HepG2 (cell line): ENCODE results near the gene DPH6. TPM values are rescaled to one million over a fixed set of nuclear protein-coding genes. Genes with fewer than 3 reads are reported as not detected.

Experiments used
- ATAC-seq: fragments of 200-7000 bp; cut with Tn5 transposase; 3 replicates; pipeline ENCODE4 v1.9.1; 2020; ENCODE audit warnings: mild to moderate bottlenecking, moderate library complexity
- BruUV-seq: library from RNA; stranded (reverse); fragments of 400-500 nt; replicated peaks from 2 replicates; lab custom pipeline; 2021; lab: Mats Ljungman, UMichigan
- CTCF ChIA-PET: fragments of 300-600 bp; formaldehyde crosslinking; extraction: SDS; loops from one replicate; lab custom pipeline; 2021; ENCODE audit warnings: low total read pairs, inconsistent platforms, low intra/inter-chr PET ratio; lab: Yijun Ruan, JAX
- POLR2A ChIA-PET: fragments of 350-600 bp; sonication (Branson Sonifier 250); formaldehyde crosslinking; loops from one replicate; lab custom pipeline; 2020; ENCODE audit warnings: antibody characterized with exemption, inconsistent platforms; lab: Yijun Ruan, JAX
- DNase-seq: peaks from one replicate; pipeline ENCODE4 v3.0.0-alpha.2; 2015; ENCODE audit warnings: low spot score
- FAIRE-seq: peaks from 3 replicates; lab custom pipeline; 2011; peaks lifted over from hg19 to GRCh38; lab: Jason Lieb, UNC
- H2AFZ ChIP-seq: one replicate; pipeline ENCODE4 v1.6.1; 2011; ENCODE audit warnings: low read length, inconsistent platforms
- H3K27ac ChIP-seq: fragments of 300-600 bp; 3 replicates; pipeline ENCODE4 v1.8.0; 2011; ENCODE audit warnings: mixed run types, mild to moderate bottlenecking, mixed read lengths, low read length, inconsistent platforms; ENCODE audit not compliant: insufficient read depth; ENCODE audit errors: extremely low read length
- H3K27me3 ChIP-seq, 2 experiments: fragments of 200-600 bp in 1 of 2; 2 replicates in 1 of 2; 3 replicates in 1 of 2; pipeline versions ENCODE4 v1.6.0 to v1.8.0; 2011; ENCODE audit warnings: low read length in 2 of 2, mild to moderate bottlenecking in 2 of 2, moderate library complexity in 2 of 2, inconsistent platforms in 1 of 2; ENCODE audit not compliant: insufficient read depth in 2 of 2, control insufficient read depth in 1 of 2
- H3K36me3 ChIP-seq, 2 experiments: fragments of 200-600 bp in 1 of 2; replicated peaks in 1 of 2; 2 replicates in 1 of 2; 3 replicates in 1 of 2; pipeline versions ENCODE4 v1.5.1 to v1.8.0; 2011; ENCODE audit warnings: low read length in 2 of 2, inconsistent platforms in 1 of 2; ENCODE audit not compliant: insufficient read depth in 2 of 2, control insufficient read depth in 1 of 2
- H3K4me1 ChIP-seq: 2 replicates; pipeline ENCODE4 v1.5.1; 2012; ENCODE audit warnings: low read length, inconsistent platforms; ENCODE audit not compliant: insufficient read depth
- H3K4me2 ChIP-seq: 2 replicates; pipeline ENCODE4 v1.6.0; 2011; ENCODE audit warnings: low read depth, low read length, inconsistent platforms
- H3K4me3 ChIP-seq, 3 experiments: fragments of 200-600 bp in 1 of 3; sonication (generic), shearing (Covaris generic) in 1 of 3; replicated peaks in 1 of 3; 2 replicates each; pipeline ENCODE4 v1.5.1; 2011 to 2016; ENCODE audit warnings: low read length in 3 of 3, inconsistent platforms in 2 of 3, low read depth in 2 of 3, mild to moderate bottlenecking in 2 of 3, control low read depth in 1 of 3, mixed read lengths in 1 of 3; ENCODE audit not compliant: insufficient read depth in 1 of 3
- H3K79me2 ChIP-seq: one replicate; pipeline ENCODE4 v1.6.1; 2011; ENCODE audit warnings: low read length, inconsistent platforms; ENCODE audit not compliant: insufficient read depth
- H3K9ac ChIP-seq: 2 replicates; pipeline ENCODE4 v1.6.0; 2011; ENCODE audit warnings: mild to moderate bottlenecking, low read depth, low read length, inconsistent platforms; ENCODE audit not compliant: insufficient read depth
- H3K9me3 ChIP-seq: 2 replicates; pipeline ENCODE4 v1.5.1; 2012; ENCODE audit warnings: mild to moderate bottlenecking, low read length
- H4K20me1 ChIP-seq: 2 replicates; pipeline ENCODE4 v1.6.0; 2011; ENCODE audit warnings: inconsistent platforms, mild to moderate bottlenecking, low read length, moderate library complexity; ENCODE audit not compliant: insufficient read depth
- AKAP8 ChIP-seq: sonication (generic); formaldehyde crosslinking; IDR thresholded peaks from 2 replicates; pipeline ENCODE4 v1.5.1; 2020; ENCODE audit warnings: mild to moderate bottlenecking, missing genetic modification reagents
- ARNT ChIP-seq: fragments of 450-650 bp; IDR thresholded peaks from 2 replicates; pipeline ENCODE4 v1.6.1; 2017
- EEA1 ChIP-seq: sonication (generic); formaldehyde crosslinking; IDR thresholded peaks from 2 replicates; pipeline ENCODE4 v1.5.1; 2020; ENCODE audit warnings: mild to moderate bottlenecking, missing genetic modification reagents, borderline replicate concordance
- ESRRA ChIP-seq: sonication (generic); formaldehyde crosslinking; IDR thresholded peaks from 2 replicates; pipeline ENCODE4 v1.5.1; 2020; ENCODE audit warnings: mild to moderate bottlenecking, low read depth, missing genetic modification reagents
- GTF3A ChIP-seq: sonication (generic); formaldehyde crosslinking; conservative IDR thresholded peaks from 2 replicates; pipeline ENCODE4 v1.4.0; 2020; ENCODE audit warnings: mild to moderate bottlenecking, missing genetic modification reagents
- HDAC1 ChIP-seq: sonication (generic); formaldehyde crosslinking; IDR thresholded peaks from 2 replicates; pipeline ENCODE4 v1.5.1; 2020; ENCODE audit warnings: mild to moderate bottlenecking, missing genetic modification reagents
- KLF9 ChIP-seq: IDR thresholded peaks from 2 replicates; pipeline ENCODE4 v1.6.1; 2016; ENCODE audit warnings: low read depth
- MATR3 ChIP-seq: sonication (generic); formaldehyde crosslinking; IDR thresholded peaks from 2 replicates; pipeline ENCODE4 v1.4.0; 2020; ENCODE audit warnings: missing genetic modification reagents
- MYNN ChIP-seq: sonication (generic); formaldehyde crosslinking; IDR thresholded peaks from 2 replicates; pipeline ENCODE4 v1.4.0; 2020; ENCODE audit warnings: mild to moderate bottlenecking, low read depth, missing genetic modification reagents
- NFYC ChIP-seq: IDR thresholded peaks from 2 replicates; pipeline ENCODE4 v1.6.1; 2016; ENCODE audit warnings: missing genetic modification reagents, missing compliant biosample characterization
- NPAS2 ChIP-seq: sonication (generic); formaldehyde crosslinking; IDR thresholded peaks from 2 replicates; pipeline ENCODE4 v1.8.0; 2022; ENCODE audit warnings: mild to moderate bottlenecking, missing genetic modification reagents, borderline replicate concordance
- RAD51 ChIP-seq: fragments of 450-650 bp; IDR thresholded peaks from 2 replicates; pipeline ENCODE4 v1.6.1; 2016; ENCODE audit warnings: borderline replicate concordance
- SMARCE1 ChIP-seq: fragments of 450-650 bp; IDR thresholded peaks from 2 replicates; pipeline ENCODE4 v1.6.1; 2017; ENCODE audit warnings: borderline replicate concordance
- SRSF1 ChIP-seq: fragments of 200-400 bp; formaldehyde crosslinking; optimal IDR thresholded peaks from 2 replicates; pipeline ENCODE3; 2017; ENCODE audit warnings: mild to moderate bottlenecking, low read depth, low read length, moderate library complexity
- TARDBP ChIP-seq: sonication (generic); formaldehyde crosslinking; IDR thresholded peaks from 2 replicates; pipeline ENCODE4 v1.8.0; 2022; ENCODE audit warnings: mild to moderate bottlenecking, missing genetic modification reagents
- TOPORS ChIP-seq: sonication (generic); formaldehyde crosslinking; IDR thresholded peaks from 2 replicates; pipeline ENCODE4 v1.8.0; 2023; ENCODE audit warnings: mild to moderate bottlenecking, missing genetic modification reagents
- ZNF124 ChIP-seq: sonication (generic); formaldehyde crosslinking; IDR thresholded peaks from 2 replicates; pipeline ENCODE4 v1.4.0; 2020; ENCODE audit warnings: missing genetic modification reagents
- ZNF33B ChIP-seq: sonication (generic); formaldehyde crosslinking; IDR thresholded peaks from 2 replicates; pipeline ENCODE4 v1.5.1; 2020; ENCODE audit warnings: mild to moderate bottlenecking, missing genetic modification reagents
- ZNF616 ChIP-seq: sonication (generic); formaldehyde crosslinking; IDR thresholded peaks from 2 replicates; pipeline ENCODE4 v1.5.0; 2020; ENCODE audit warnings: low read depth, mild to moderate bottlenecking, missing genetic modification reagents
- ZSCAN21 ChIP-seq: sonication (generic); formaldehyde crosslinking; IDR thresholded peaks from 2 replicates; pipeline ENCODE4 v1.8.0; 2022; ENCODE audit warnings: mild to moderate bottlenecking, missing genetic modification reagents, moderate library complexity, borderline replicate concordance
- WGBS: methylation state at CpG from one replicate; pipeline ENCODE4 v1.1.6; 2017; ENCODE audit warnings: low lambda C conversion rate; 5-methylcytosine and 5-hydroxymethylcytosine counted together
- in situ Hi-C: cut with HindIII; loops from 2 replicates; pipeline ENCODE4 v1.10.0; 2017; ENCODE audit warnings: low pct_unique_long_range_greater_than_20kb; ENCODE audit not compliant: extremely low pct_ligation_motif_present
- intact Hi-C: fragments of 100-400 bp; cut with micrococcal nuclease; formaldehyde crosslinking; loops from one replicate; pipeline ENCODE4 v1.10.0; 2022; ENCODE audit not compliant: unreplicated experiment
- polyA plus RNA-seq, 8 experiments: library from polyadenylated mRNA; depleted of rRNA in 3 of 8; stranded (reverse) in 7 of 8; unstranded in 1 of 8; fragments of >200 nt; fragmentation: Illumina TruSeq in 4 of 8; extraction: Trizol in 4 of 8; gene quantifications; 2 replicates each; pipeline versions ENCODE4 v1.2.1 to v1.2.3, GENCODE V29; 2011 to 2016; ENCODE audit warnings: low read depth in 4 of 8, missing spikeins in 1 of 8, mixed read lengths in 1 of 8; ENCODE audit not compliant: insufficient read depth in 1 of 8
- total RNA-seq, 5 experiments: library from RNA; depleted of rRNA; stranded (reverse); fragments of >200 nt; fragmentation: Illumina TruSeq; extraction: Trizol; gene quantifications; 2 replicates each; pipeline ENCODE4 v1.2.3, GENCODE V29; 2016; ENCODE audit warnings: low read depth in 1 of 5
- TF ChIP-seq, protein P1 (sequence below): sonication (generic); formaldehyde crosslinking; IDR thresholded peaks from 2 replicates; pipeline ENCODE4 v1.5.1; 2020; ENCODE audit warnings: mild to moderate bottlenecking, missing genetic modification reagents, borderline replicate concordance
- TF ChIP-seq, protein P2 (sequence below): sonication (generic); formaldehyde crosslinking; IDR thresholded peaks from 2 replicates; pipeline ENCODE4 v1.5.0; 2020; ENCODE audit warnings: missing genetic modification reagents

Gene DPH6
- total and polyA plus RNA-seq, 2 of the 13 experiments (the other 11 are each of a cell fraction or from before 2014, with no cell fraction given) = 10.2 to 25.8 TPM

DNA sequence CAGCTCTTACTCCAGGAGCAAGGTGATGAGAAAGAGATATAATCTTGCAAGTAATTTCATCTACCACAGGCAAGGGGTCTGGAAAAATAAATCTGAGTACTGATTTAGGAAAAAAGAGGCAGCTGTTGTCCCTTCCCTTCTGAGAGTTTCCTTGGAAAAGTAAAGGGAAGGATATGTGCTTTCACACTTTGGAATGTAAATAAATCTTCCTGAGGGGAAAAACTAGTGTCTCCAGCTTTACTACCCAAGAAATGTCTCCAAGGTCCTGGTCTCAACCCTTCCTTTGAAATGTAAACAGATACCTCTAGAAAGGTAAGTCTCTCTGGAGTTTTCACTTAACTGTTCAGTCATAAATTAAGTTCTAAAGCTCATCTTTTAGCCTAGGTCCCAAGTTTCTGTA is 102.6 kb downstream of the DPH6 start:
- FAIRE-seq = no peak

DNA sequence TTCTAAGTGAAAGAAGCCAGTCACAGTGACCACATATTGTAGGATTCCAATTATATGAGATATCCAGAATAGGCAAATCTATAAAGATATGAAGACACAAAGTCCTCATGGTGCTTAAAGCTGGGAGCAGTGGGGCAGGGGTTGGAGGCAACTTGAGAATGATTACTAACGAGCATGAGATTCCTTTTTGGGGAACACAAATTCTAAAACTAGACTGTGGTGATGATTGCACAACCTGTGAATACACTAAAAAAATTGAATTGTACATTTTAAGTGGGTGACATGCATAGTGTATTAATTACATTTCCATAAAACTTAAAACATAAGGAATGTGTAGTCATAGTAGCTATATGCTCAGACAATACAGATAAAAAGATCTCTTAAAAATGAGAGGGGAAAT is 103.2 kb downstream of the DPH6 start:
- Histone ChIP-seq H3K4me1 (no peaks in the 10 kb centered on the region), H3K36me3 (no peaks in the 10 kb centered on the region), H3K4me3 (no peak overlapping the region), H2AFZ (no peak overlapping the region), H3K9me3 (no peaks in the 10 kb centered on the region), H3K27ac (no peak overlapping the region), H3K9ac (no peak overlapping the region), H3K27me3 (no peaks in the 10 kb centered on the region), H3K79me2 (no peaks in the 10 kb centered on the region), H4K20me1 (no peaks in the 10 kb centered on the region), H3K4me2 (no peak overlapping the region)
- DNase-seq (no peak), FAIRE-seq (no peak), ATAC-seq (no peak)
- WGBS = 96% methylated on average over 1 of the region's 1 CpG
- in situ Hi-C loops = no loop called here
- intact Hi-C loops = no loop called here
- CTCF ChIA-PET = interaction anchor here (3.5 kb wide), 1 partner anchor 364 kb away, joined by 28 read pairs; no protein-coding TSS in a partner anchor
- BruUV-seq = no TSS peak
- POLR2A ChIA-PET = no interaction called here
- no peak for TF ChIP-seq AKAP8 (CRISPR knock-in tag)
- no peak for TF ChIP-seq MYNN (CRISPR knock-in tag)
- no peak for TF ChIP-seq TOPORS (CRISPR knock-in tag)
- TF ChIP-seq, protein P1, sequence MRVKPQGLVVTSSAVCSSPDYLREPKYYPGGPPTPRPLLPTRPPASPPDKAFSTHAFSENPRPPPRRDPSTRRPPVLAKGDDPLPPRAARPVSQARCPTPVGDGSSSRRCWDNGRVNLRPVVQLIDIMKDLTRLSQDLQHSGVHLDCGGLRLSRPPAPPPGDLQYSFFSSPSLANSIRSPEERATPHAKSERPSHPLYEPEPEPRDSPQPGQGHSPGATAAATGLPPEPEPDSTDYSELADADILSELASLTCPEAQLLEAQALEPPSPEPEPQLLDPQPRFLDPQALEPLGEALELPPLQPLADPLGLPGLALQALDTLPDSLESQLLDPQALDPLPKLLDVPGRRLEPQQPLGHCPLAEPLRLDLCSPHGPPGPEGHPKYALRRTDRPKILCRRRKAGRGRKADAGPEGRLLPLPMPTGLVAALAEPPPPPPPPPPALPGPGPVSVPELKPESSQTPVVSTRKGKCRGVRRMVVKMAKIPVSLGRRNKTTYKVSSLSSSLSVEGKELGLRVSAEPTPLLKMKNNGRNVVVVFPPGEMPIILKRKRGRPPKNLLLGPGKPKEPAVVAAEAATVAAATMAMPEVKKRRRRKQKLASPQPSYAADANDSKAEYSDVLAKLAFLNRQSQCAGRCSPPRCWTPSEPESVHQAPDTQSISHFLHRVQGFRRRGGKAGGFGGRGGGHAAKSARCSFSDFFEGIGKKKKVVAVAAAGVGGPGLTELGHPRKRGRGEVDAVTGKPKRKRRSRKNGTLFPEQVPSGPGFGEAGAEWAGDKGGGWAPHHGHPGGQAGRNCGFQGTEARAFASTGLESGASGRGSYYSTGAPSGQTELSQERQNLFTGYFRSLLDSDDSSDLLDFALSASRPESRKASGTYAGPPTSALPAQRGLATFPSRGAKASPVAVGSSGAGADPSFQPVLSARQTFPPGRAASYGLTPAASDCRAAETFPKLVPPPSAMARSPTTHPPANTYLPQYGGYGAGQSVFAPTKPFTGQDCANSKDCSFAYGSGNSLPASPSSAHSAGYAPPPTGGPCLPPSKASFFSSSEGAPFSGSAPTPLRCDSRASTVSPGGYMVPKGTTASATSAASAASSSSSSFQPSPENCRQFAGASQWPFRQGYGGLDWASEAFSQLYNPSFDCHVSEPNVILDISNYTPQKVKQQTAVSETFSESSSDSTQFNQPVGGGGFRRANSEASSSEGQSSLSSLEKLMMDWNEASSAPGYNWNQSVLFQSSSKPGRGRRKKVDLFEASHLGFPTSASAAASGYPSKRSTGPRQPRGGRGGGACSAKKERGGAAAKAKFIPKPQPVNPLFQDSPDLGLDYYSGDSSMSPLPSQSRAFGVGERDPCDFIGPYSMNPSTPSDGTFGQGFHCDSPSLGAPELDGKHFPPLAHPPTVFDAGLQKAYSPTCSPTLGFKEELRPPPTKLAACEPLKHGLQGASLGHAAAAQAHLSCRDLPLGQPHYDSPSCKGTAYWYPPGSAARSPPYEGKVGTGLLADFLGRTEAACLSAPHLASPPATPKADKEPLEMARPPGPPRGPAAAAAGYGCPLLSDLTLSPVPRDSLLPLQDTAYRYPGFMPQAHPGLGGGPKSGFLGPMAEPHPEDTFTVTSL (CRISPR knock-in tag) = no peak
- no peak for TF ChIP-seq GTF3A

More for the DNA sequence above, 102.6 kb downstream of the DPH6 start:
- POLR2A ChIA-PET = no interaction called here
- no peaks in the 10 kb centered on the region for H3K9me3 ChIP-seq
- no peak for ATAC-seq
- intact Hi-C loops = no loop called here
- H3K27ac ChIP-seq = no peak overlapping the region
- no peak overlapping the region for H3K4me2 ChIP-seq
- H3K9ac ChIP-seq = no peak overlapping the region
- no peaks in the 10 kb centered on the region for H4K20me1 ChIP-seq
- H3K79me2 ChIP-seq = no peaks in the 10 kb centered on the region
- TF ChIP-seq, protein P2, sequence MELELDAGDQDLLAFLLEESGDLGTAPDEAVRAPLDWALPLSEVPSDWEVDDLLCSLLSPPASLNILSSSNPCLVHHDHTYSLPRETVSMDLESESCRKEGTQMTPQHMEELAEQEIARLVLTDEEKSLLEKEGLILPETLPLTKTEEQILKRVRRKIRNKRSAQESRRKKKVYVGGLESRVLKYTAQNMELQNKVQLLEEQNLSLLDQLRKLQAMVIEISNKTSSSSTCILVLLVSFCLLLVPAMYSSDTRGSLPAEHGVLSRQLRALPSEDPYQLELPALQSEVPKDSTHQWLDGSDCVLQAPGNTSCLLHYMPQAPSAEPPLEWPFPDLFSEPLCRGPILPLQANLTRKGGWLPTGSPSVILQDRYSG (CRISPR knock-in tag) = no peak
- TF ChIP-seq HDAC1 = no peak
- TF ChIP-seq ZNF124 = no peak
- TF ChIP-seq SMARCE1 = no peak
- no peak for TF ChIP-seq ESRRA
- no peak for TF ChIP-seq TARDBP (CRISPR knock-in tag)
- TF ChIP-seq KLF9 (CRISPR knock-in tag) = no peak
- no peak for TF ChIP-seq RAD51
- no peak for TF ChIP-seq SRSF1
- no peak for TF ChIP-seq MATR3 (CRISPR knock-in tag)
- TF ChIP-seq ZNF33B (CRISPR knock-in tag) = no peak
- no peak for TF ChIP-seq NPAS2 (CRISPR knock-in tag)
- TF ChIP-seq ARNT = no peak
- TF ChIP-seq ZNF616 = no peak
- no peak for TF ChIP-seq EEA1
- TF ChIP-seq ZSCAN21 (CRISPR knock-in tag) = no peak
- TF ChIP-seq NFYC (CRISPR knock-in tag) = no peak
- no peaks in the 10 kb centered on the region for H3K27me3 ChIP-seq
- no peaks in the 10 kb centered on the region for H3K4me1 ChIP-seq
- H2AFZ ChIP-seq = no peak overlapping the region
- in situ Hi-C loops = no loop called here
- CTCF ChIA-PET = interaction anchor here (2.5 to 3.5 kb wide), 2 partner anchors 154 to 365 kb away, joined by 28 to 34 read pairs; no protein-coding TSS in a partner anchor
- no peaks in the 10 kb centered on the region for H3K36me3 ChIP-seq
- DNase-seq = no peak
- no TSS peak for BruUV-seq
- H3K4me3 ChIP-seq = no peak overlapping the region
